WTC11 (cell line): Measurements from ENCODE around the gene TBC1D14. TPM values are rescaled to one million over a fixed set of nuclear protein-coding genes. Genes with fewer than 3 reads are reported as not detected.

Experiments
- ATAC-seq: fragments of 200-7000 bp; cut with Tn5 transposase; 2 replicates; pipeline ENCODE4 v1.10.0; 2021; ENCODE audit warnings: mild to moderate bottlenecking, moderate library complexity
- CTCF ChIA-PET: fragments of 300-600 bp; sonication (Branson Sonifier 250); formaldehyde crosslinking; loops from one replicate; lab custom pipeline; 2021; ENCODE audit warnings: antibody characterized with exemption; lab: Charles Lee
- POLR2A ChIA-PET: fragments of 350-600 bp; sonication (Branson Sonifier 250); formaldehyde crosslinking; loops from one replicate; lab custom pipeline; 2021; ENCODE audit warnings: antibody characterized with exemption; lab: Charles Lee
- DNase-seq: peaks from one replicate; pipeline ENCODE4 v3.0.0; 2021; ENCODE audit warnings: low spot score
- H3K27ac Mint-ChIP-seq: 2 replicates; pipeline ENCODE4 v1.8.0; 2021; ENCODE audit warnings: mixed read lengths
- H3K27me3 Mint-ChIP-seq: 2 replicates; pipeline ENCODE4 v1.8.0; 2021; ENCODE audit warnings: low read depth, mild to moderate bottlenecking, moderate library complexity, mixed read lengths
- H3K36me3 Mint-ChIP-seq: 2 replicates; pipeline ENCODE4 v1.8.0; 2021; ENCODE audit warnings: mixed read lengths
- H3K4me1 Mint-ChIP-seq: 2 replicates; pipeline ENCODE4 v1.8.0; 2022; ENCODE audit warnings: mixed read lengths
- H3K4me3 Mint-ChIP-seq: 2 replicates; pipeline ENCODE4 v1.8.0; 2021; ENCODE audit warnings: mild to moderate bottlenecking, moderate library complexity, mixed read lengths
- H3K9me3 Mint-ChIP-seq: 2 replicates; pipeline ENCODE4 v1.8.0; 2021; ENCODE audit warnings: mixed read lengths
- ARID4B ChIP-seq: sonication (generic); formaldehyde crosslinking; IDR thresholded peaks from 2 replicates; pipeline ENCODE4 v1.8.0; 2023; ENCODE audit warnings: missing genetic modification reagents, mild to moderate bottlenecking, borderline replicate concordance
- ATF1 ChIP-seq: sonication (generic); formaldehyde crosslinking; IDR thresholded peaks from 2 replicates; pipeline ENCODE4 v1.8.1; 2023; ENCODE audit warnings: mild to moderate bottlenecking, moderate library complexity, missing genetic modification reagents
- ATF2 ChIP-seq: sonication (generic); formaldehyde crosslinking; IDR thresholded peaks from 2 replicates; pipeline ENCODE4 v1.8.1; 2022; ENCODE audit warnings: low read depth, missing genetic modification reagents, borderline replicate concordance
- CREB1 ChIP-seq: sonication (generic); formaldehyde crosslinking; IDR thresholded peaks from 2 replicates; pipeline ENCODE4 v1.8.0; 2023; ENCODE audit warnings: mild to moderate bottlenecking, missing genetic modification reagents
- FOXK1 ChIP-seq: sonication (generic); formaldehyde crosslinking; IDR thresholded peaks from 2 replicates; pipeline ENCODE4 v1.8.0; 2022; ENCODE audit warnings: mild to moderate bottlenecking, moderate library complexity, missing genetic modification reagents
- JAZF1 ChIP-seq: fragments of 250-450 bp; sonication (Bioruptor Pico); IDR thresholded peaks from 2 replicates; pipeline ENCODE4 v1.9.0; 2021; ENCODE audit warnings: moderate library complexity, mild to moderate bottlenecking, inconsistent platforms
- JUN ChIP-seq: sonication (generic); formaldehyde crosslinking; IDR thresholded peaks from 2 replicates; pipeline ENCODE4 v1.8.0; 2023; ENCODE audit warnings: mild to moderate bottlenecking, missing genetic modification reagents
- OVOL2 ChIP-seq: fragments of 250-450 bp; sonication (Bioruptor Pico); IDR thresholded peaks from 2 replicates; pipeline ENCODE4 v1.9.0; 2021; ENCODE audit warnings: mild to moderate bottlenecking, borderline replicate concordance
- RELA ChIP-seq: sonication (generic); formaldehyde crosslinking; IDR thresholded peaks from 2 replicates; pipeline ENCODE4 v1.8.1; 2022; ENCODE audit warnings: missing genetic modification reagents, mild to moderate bottlenecking, borderline replicate concordance
- SMAD4 ChIP-seq: sonication (generic); formaldehyde crosslinking; IDR thresholded peaks from 2 replicates; pipeline ENCODE4 v1.8.0; 2022; ENCODE audit warnings: mild to moderate bottlenecking, missing genetic modification reagents
- ZNF121 ChIP-seq: sonication (generic); formaldehyde crosslinking; IDR thresholded peaks from 2 replicates; pipeline ENCODE4 v1.8.0; 2023; ENCODE audit warnings: missing genetic modification reagents
- ZNF317 ChIP-seq: sonication (generic); formaldehyde crosslinking; IDR thresholded peaks from 2 replicates; pipeline ENCODE4 v1.8.1; 2023; ENCODE audit warnings: low read depth, mild to moderate bottlenecking, moderate library complexity, missing genetic modification reagents, borderline replicate concordance
- ZNF396 ChIP-seq: fragments of 250-450 bp; sonication (Bioruptor Pico); IDR thresholded peaks from 2 replicates; pipeline ENCODE4 v1.8.0; 2021; ENCODE audit warnings: mild to moderate bottlenecking, moderate library complexity, borderline replicate concordance
- ZNF423 ChIP-seq: fragments of 250-450 bp; sonication (Bioruptor Pico); IDR thresholded peaks from 2 replicates; pipeline ENCODE4 v2.1.2; 2022; ENCODE audit warnings: mild to moderate bottlenecking, moderate library complexity
- total RNA-seq: library from RNA; stranded (reverse); gene quantifications from 3 replicates; pipeline ENCODE4 v1.2.3, GENCODE V29; 2021
- TF ChIP-seq, protein P1 (sequence below): fragments of 200-600 bp; IDR thresholded peaks from 2 replicates; pipeline ENCODE4 v1.8.0; 2022; ENCODE audit warnings: antibody characterized with exemption
- TF ChIP-seq, protein P2 (sequence below): sonication (generic); formaldehyde crosslinking; IDR thresholded peaks from 2 replicates; pipeline ENCODE4 v1.8.1; 2022; ENCODE audit warnings: missing genetic modification reagents, borderline replicate concordance
- TF ChIP-seq, protein P3 (sequence below): sonication (generic); formaldehyde crosslinking; IDR thresholded peaks from 2 replicates; pipeline ENCODE4 v1.8.0; 2023; ENCODE audit warnings: missing genetic modification reagents

TBC1D14 gene
- total RNA-seq, 1 experiment from 2014 or later, result 45.1 TPM

DNA sequence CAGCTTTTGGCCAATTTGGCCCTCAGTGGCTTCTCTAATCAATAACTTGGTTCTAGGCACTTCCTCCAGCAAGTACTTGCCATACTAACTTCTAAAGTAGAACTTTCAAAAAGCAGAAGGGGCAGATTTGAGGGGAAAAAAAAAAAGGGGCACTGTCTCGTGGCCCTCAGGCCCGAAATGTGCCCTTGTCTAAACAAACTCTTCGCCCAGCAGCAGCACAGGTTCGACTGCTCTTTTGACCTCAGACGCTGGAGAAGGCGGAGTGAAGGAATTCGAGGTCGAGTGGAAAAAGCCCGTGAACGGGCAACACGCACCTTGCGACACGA is 157.5 kb downstream of the TBC1D14 start:
- Mint-ChIP-seq H3K4me1 (peaks cover 29% of the 10 kb centered on the region), H3K4me3 (peak overlapping the region; percentile 93)
- ChIA-PET CTCF (interaction anchor here (0.8 to 7.7 kb wide), 11 partner anchors 12 to 158 kb away, joined by 3 to 118 read pairs (median 6); partner anchors contain the start of genes TADA2B and TBC1D14), POLR2A (interaction anchor here (0.7 to 2.5 kb wide), 4 partner anchors 24 to 158 kb away, joined by 3 to 16 read pairs (median 6); partner anchors contain the start of genes TADA2B and TBC1D14)
- TF ChIP-seq OVOL2 (CRISPR knock-in tag) (no peak), ATF1 (CRISPR knock-in tag) (no peak), RELA (no peak), ZNF423 (CRISPR knock-in tag) (no peak), ARID4B (CRISPR knock-in tag) (no peak), JAZF1 (CRISPR knock-in tag) (no peak), SMAD4 (CRISPR knock-in tag) (no peak), ZNF121 (CRISPR knock-in tag) (no peak), CREB1 (CRISPR knock-in tag) (no peak)
- TF ChIP-seq, protein P1, sequence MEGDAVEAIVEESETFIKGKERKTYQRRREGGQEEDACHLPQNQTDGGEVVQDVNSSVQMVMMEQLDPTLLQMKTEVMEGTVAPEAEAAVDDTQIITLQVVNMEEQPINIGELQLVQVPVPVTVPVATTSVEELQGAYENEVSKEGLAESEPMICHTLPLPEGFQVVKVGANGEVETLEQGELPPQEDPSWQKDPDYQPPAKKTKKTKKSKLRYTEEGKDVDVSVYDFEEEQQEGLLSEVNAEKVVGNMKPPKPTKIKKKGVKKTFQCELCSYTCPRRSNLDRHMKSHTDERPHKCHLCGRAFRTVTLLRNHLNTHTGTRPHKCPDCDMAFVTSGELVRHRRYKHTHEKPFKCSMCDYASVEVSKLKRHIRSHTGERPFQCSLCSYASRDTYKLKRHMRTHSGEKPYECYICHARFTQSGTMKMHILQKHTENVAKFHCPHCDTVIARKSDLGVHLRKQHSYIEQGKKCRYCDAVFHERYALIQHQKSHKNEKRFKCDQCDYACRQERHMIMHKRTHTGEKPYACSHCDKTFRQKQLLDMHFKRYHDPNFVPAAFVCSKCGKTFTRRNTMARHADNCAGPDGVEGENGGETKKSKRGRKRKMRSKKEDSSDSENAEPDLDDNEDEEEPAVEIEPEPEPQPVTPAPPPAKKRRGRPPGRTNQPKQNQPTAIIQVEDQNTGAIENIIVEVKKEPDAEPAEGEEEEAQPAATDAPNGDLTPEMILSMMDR, result no peak
- TF ChIP-seq, protein P2, sequence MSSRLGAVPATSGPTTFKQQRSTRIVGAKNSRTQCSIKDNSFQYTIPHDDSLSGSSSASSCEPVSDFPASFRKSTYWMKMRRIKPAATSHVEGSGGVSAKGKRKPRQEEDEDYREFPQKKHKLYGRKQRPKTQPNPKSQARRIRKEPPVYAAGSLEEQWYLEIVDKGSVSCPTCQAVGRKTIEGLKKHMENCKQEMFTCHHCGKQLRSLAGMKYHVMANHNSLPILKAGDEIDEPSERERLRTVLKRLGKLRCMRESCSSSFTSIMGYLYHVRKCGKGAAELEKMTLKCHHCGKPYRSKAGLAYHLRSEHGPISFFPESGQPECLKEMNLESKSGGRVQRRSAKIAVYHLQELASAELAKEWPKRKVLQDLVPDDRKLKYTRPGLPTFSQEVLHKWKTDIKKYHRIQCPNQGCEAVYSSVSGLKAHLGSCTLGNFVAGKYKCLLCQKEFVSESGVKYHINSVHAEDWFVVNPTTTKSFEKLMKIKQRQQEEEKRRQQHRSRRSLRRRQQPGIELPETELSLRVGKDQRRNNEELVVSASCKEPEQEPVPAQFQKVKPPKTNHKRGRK, result no peak
- TF ChIP-seq, protein P3, sequence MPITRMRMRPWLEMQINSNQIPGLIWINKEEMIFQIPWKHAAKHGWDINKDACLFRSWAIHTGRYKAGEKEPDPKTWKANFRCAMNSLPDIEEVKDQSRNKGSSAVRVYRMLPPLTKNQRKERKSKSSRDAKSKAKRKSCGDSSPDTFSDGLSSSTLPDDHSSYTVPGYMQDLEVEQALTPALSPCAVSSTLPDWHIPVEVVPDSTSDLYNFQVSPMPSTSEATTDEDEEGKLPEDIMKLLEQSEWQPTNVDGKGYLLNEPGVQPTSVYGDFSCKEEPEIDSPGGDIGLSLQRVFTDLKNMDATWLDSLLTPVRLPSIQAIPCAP (CRISPR knock-in tag), result no peak
- TF ChIP-seq, all 79 proteins: peak for 0
- ATAC-seq (no peak), DNase-seq (no peak)
- H3K9me3 Mint-ChIP-seq, result no peaks in the 10 kb centered on the region
- H3K27me3 Mint-ChIP-seq, result peaks cover 28% of the 10 kb centered on the region
- H3K36me3 Mint-ChIP-seq, result peaks cover 28% of the 10 kb centered on the region
- H3K27ac Mint-ChIP-seq, result peak overlapping the region; percentile 19; the same call in 1 of the 2 replicates

- H3K9me3 Mint-ChIP-seq, result no peaks in the 10 kb centered on the region
- no peak for TF ChIP-seq ZNF396 (CRISPR knock-in tag)
- no peak for TF ChIP-seq JUN (CRISPR knock-in tag)
- 0 out of 2 replicates have a peak, but pooled peaks have one; percentile 10 for TF ChIP-seq ARID4B (CRISPR knock-in tag)
- TF ChIP-seq FOXK1 (CRISPR knock-in tag), result peak; percentile 83; the same call in 1 of the 2 replicates
- TF ChIP-seq ZNF317 (CRISPR knock-in tag), result no peak
- 0 out of 2 replicates have a peak, but pooled peaks have one; percentile 5 for TF ChIP-seq ATF2 (CRISPR knock-in tag)
- no peak for TF ChIP-seq ZNF423 (CRISPR knock-in tag)
Measured at GRCh38 chr4:7067452-7068278, 158.0 kb downstream of the TBC1D14 start, which contains the start of gene GRPEL1. Gene GRPEL1 (minus strand): TSS chr4:7068064. CDS start chr4:7068032, 32 bp downstream.

More at GRCh38 chr4:7067452-7068278, 158.0 kb downstream of the TBC1D14 start, which contains the start of gene GRPEL1:
- POLR2A ChIA-PET, result interaction anchor here (0.6 to 2.5 kb wide), 9 partner anchors 9 to 222 kb away, joined by 3 to 16 read pairs (median 5); partner anchors contain the start of genes TADA2B and TBC1D14
- DNase-seq (peak; percentile 100), ATAC-seq (peak; percentile 91)
- CTCF ChIA-PET, result interaction anchor here (0.7 to 7.7 kb wide), 20 partner anchors 13 to 1126 kb away, joined by 3 to 118 read pairs (median 4); partner anchors contain the start of genes TADA2B and TBC1D14
- Mint-ChIP-seq H3K27ac (peak within 1 kb of the TSS; percentile 84; the same call in 1 of the 2 replicates), H3K36me3 (peaks cover 25% of the 10 kb centered on the region), H3K4me3 (peak within 1 kb of the TSS; percentile 93), H3K4me1 (peaks cover 29% of the 10 kb centered on the region), H3K27me3 (peaks cover 33% of the 10 kb centered on the region)
